Islet of Langerhans (tissue), 1 donor: ENCODE data around the gene ACSL6.

ENCODE experiments used
- FAIRE-seq: peaks from one replicate; lab custom pipeline; 2011; peaks lifted over from hg19 to GRCh38; lab: Jason Lieb, UNC

ACSL6 gene, protein sequence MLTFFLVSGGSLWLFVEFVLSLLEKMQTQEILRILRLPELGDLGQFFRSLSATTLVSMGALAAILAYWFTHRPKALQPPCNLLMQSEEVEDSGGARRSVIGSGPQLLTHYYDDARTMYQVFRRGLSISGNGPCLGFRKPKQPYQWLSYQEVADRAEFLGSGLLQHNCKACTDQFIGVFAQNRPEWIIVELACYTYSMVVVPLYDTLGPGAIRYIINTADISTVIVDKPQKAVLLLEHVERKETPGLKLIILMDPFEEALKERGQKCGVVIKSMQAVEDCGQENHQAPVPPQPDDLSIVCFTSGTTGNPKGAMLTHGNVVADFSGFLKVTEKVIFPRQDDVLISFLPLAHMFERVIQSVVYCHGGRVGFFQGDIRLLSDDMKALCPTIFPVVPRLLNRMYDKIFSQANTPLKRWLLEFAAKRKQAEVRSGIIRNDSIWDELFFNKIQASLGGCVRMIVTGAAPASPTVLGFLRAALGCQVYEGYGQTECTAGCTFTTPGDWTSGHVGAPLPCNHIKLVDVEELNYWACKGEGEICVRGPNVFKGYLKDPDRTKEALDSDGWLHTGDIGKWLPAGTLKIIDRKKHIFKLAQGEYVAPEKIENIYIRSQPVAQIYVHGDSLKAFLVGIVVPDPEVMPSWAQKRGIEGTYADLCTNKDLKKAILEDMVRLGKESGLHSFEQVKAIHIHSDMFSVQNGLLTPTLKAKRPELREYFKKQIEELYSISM

DNA sequence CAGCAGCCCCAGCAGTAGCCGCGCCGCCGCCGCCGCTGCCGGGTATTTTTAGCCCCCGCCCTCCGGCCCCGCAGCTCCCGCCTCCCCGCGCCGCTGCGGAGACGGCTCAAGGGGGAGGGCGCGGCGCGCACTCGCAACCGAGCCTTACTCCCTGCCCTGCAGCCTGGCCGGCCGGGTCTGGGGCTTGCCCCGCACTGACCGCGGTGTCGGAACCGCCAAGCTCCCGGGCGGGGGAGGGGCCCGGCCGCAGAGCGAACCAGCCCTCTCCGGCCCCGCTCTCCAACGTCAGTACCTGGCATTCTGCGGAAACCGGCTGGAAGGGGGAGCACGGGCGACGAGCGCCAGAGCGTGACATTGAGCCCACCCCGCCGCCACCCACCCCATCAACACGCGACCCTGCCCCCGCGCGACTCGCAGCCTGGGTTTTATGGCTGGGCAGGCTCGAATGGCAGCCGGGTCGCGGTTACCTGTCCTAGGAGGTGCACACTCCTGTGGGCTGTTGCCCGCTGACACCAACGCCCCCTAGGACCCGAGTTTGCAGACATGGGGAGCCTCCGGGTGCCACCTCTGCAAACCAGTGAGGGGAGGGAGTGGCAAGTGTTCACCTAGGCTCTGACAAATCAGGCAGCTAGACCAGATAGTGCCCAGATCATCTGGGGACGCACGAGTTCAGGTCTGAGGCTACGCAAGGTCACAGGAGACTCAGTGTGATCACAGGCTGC lies at the start of gene ACSL6:
TSS of gene ACSL6 (minus strand) at position 37 of the 722 bp plus-strand sequence. CDS start 105 bp downstream, outside the sequence.
- FAIRE-seq: no peak

- no peak for FAIRE-seq
These were observed 49.2 kb upstream of the ACSL6 start, which contains the start of gene IL3 for GRCh38 chr5:132060501-132061161. IL3 (plus strand) TSS chr5:132060655; CDS start chr5:132060707, 52 bp downstream.

GRCh38 chr5:132059696-132060500 lies 48.4 kb upstream of the ACSL6 start:
- no peak for FAIRE-seq

GRCh38 chr5:132059043-132059695 lies 47.7 kb upstream of the ACSL6 start:
- no peak for FAIRE-seq

- FAIRE-seq: no peak
These were observed 47.2 kb upstream of the ACSL6 start for GRCh38 chr5:132058646-132059042.

DNA sequence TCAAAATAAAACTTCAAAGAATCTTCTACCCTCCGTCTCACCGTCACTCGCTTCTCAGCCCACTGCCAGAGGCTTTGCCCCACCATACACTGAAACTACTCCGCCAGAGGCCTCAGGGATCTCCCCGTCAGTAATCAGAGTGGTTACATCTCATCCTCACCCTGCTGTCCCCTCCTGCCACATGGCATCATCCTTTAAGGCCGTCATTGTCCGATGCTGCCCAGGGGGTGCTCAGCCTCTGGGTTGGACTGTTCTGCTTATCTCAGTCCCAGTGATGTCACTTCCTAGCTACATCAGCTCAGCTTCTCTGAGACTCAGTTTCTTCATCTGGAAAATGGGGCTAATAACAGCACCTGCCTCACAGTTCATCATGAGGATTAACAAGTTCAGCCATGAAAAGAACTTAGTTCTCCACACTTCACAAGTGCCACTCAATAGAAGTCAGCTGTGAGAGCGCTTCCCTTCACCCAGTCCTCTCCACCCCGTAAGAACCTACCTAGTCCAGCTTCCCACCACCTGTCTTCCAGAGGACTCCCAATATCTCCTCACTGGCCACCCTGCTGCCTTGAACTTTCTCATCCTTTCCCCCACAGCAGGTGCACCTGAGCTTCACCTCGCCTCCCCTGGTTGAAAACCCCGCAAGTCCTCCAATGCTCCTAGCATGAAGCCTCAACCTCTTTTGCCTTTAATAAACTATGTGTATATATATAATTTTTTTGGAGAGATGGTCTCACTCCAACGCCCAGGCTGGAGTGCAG lies 46.2 kb upstream of the ACSL6 start:
- no peak for FAIRE-seq

GRCh38 chr5:132056610-132057497 lies 45.4 kb upstream of the ACSL6 start:
- no peak for FAIRE-seq

DNA sequence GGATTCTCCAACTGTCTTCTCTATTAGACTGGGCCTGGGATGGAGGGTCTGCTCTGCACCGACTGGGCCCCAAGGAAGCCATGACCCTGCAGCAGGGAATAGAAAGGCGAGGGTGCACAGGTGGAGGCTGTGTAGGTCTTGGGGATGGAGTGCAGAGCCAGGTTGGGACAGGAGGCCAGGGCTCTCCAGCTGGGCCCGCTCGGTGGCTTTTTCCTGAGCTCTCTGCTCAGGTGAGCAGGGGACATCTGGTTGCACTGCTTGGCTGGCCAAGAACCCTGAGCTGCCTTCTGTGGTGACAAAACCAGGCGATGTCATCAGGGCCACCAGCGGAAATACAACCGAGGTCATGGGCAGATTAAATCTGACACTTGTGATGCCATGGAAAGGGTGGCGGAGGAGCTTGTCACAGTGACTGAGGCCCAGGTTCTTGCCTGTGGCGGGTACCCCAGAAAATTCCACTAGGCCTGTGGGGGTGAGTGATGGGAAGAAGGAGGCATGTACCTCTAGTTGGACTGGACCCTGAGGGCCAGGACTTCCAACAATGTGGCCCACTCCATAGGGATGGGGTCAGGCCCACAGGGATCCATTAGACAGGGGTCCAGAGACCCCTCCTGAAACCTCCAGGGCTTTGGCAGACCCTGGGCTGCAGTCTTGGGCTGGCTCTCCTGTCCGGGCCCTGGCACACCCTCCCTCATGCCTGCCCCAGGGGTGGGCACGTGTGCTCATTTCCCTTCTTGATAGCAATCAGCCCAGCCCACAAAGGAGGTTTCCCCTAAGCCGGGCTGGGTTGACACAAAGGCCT lies 44.6 kb upstream of the ACSL6 start:
- FAIRE-seq: no peak

DNA sequence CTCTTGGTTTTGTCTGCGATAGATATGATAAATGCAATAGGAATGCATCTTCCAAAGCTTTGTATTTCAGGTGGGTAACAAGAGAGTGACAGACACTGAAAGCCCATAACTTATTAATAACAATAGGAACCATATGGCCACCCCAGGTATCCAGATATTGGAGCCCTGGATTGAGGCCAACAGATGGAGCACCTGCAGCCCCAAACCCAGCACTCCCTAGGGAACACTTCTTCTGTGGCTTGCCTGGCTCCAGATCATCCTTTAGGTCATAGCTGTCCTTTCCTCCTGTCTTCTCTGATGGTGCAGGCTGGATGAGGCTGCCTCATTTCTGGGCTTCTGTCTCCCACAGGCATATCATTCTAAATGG lies 44.0 kb upstream of the ACSL6 start:
- no peak for FAIRE-seq

- FAIRE-seq: no peak
These were observed 43.4 kb upstream of the ACSL6 start for GRCh38 chr5:132054697-132055440.

GRCh38 chr5:132054031-132054696 lies 42.7 kb upstream of the ACSL6 start:
- no peak for FAIRE-seq

- FAIRE-seq: no peak
These were observed 42.0 kb upstream of the ACSL6 start for GRCh38 chr5:132053483-132053882.

DNA sequence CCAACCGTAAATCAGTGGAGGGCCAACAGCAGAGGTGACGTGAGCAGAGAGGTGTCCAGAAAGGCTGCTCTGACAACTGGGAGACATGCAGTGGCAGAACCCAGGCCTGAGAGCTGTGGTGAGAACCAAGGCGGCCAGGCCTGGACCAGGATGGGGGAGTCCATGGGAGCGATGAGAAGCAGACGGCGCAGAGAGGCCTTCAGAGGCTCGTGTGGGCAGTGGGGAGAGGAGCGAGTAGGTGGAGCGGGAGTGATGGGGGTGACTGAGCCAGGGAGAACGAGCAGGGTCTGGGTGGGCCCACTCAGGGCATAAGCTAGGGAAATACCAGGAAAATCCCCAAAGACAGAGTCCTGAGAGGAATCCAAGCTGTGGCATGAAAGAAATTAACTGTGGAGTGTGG lies 41.1 kb upstream of the ACSL6 start:
- FAIRE-seq: no peak

- FAIRE-seq: no peak
These were observed 39.4 kb upstream of the ACSL6 start for GRCh38 chr5:132050661-132051552.

DNA sequence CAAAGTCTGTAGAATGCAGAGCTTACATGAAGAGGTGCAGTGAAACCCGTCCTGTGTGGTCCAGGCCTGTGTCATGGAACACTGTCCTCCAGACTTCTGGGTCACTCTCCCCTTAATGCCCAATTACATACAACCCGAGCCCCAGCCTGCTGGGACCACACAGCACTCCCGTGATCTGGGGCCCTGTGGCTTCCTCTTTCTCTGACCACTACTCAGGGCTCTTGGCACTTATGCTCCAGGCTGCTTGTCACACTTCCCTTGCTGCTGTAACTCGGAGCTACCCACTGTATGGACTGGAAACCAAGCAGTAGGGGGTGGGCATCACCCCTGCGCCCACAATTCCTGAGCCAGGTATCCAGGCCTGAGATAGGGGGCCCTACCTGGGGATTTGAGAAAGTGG lies 38.7 kb upstream of the ACSL6 start:
- FAIRE-seq: no peak

GRCh38 chr5:132049559-132049958 lies 38.1 kb upstream of the ACSL6 start:
- no peak for FAIRE-seq
